Rectal smooth muscle tissue (tissue), 1 donor: Measurements from ENCODE around the gene CD53.

Experiments
- H3K27ac ChIP-seq: one replicate; pipeline ENCODE4 v1.7.0; 2013; ENCODE audit warnings: low read depth, low read length, inconsistent platforms
- H3K27me3 ChIP-seq: one replicate; pipeline ENCODE4 v1.7.0; 2013; ENCODE audit warnings: low read length; ENCODE audit not compliant: control insufficient read depth, insufficient read depth
- H3K36me3 ChIP-seq: one replicate; pipeline ENCODE4 v1.7.0; 2013; ENCODE audit warnings: low read length; ENCODE audit not compliant: control insufficient read depth, insufficient read depth
- H3K4me1 ChIP-seq: one replicate; pipeline ENCODE4 v1.7.0; 2013; ENCODE audit warnings: low read length; ENCODE audit not compliant: control insufficient read depth, insufficient read depth
- H3K4me3 ChIP-seq: one replicate; pipeline ENCODE4 v1.7.0; 2013; ENCODE audit warnings: low read length
- H3K9ac ChIP-seq: one replicate; pipeline ENCODE4 v1.7.0; 2013; ENCODE audit warnings: low read length

CD53 gene

DNA sequence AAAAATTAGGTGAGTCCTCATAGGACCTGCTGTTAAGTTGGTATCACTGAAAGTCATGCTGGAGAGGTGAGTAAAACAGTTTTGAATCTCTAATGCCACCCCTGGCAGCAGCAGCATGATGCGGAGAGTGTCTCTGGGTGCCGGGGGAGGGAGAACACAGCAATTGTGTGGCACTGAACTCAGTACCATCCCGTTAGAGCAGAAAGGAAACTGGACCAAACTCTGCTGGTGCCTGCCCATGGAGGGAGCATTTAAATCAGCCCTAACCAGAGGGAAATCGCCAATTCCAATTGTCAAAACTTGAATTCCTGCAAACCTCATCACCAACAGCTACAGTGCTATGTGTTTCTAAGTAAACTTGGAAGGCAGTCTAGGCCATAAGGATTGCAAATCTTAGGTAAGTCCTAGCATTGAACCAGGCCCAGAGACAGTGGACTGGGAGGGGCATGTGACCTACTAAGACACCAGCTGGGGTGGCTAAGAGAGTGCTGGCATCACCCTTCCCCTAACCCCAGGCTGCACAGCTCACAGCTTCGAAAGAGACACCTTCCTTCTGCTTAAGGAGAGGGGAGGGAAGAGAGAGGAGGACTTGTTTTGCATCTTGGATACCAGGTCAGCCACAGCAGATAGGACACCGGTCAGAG, 30.0 kb downstream of the CD53 start:
- Histone ChIP-seq H3K27ac (no peak overlapping the region), H3K4me3 (no peak overlapping the region), H3K36me3 (no peaks in the 10 kb centered on the region), H3K4me1 (no peaks in the 10 kb centered on the region), H3K9ac (no peak overlapping the region), H3K27me3 (no peaks in the 10 kb centered on the region)

DNA sequence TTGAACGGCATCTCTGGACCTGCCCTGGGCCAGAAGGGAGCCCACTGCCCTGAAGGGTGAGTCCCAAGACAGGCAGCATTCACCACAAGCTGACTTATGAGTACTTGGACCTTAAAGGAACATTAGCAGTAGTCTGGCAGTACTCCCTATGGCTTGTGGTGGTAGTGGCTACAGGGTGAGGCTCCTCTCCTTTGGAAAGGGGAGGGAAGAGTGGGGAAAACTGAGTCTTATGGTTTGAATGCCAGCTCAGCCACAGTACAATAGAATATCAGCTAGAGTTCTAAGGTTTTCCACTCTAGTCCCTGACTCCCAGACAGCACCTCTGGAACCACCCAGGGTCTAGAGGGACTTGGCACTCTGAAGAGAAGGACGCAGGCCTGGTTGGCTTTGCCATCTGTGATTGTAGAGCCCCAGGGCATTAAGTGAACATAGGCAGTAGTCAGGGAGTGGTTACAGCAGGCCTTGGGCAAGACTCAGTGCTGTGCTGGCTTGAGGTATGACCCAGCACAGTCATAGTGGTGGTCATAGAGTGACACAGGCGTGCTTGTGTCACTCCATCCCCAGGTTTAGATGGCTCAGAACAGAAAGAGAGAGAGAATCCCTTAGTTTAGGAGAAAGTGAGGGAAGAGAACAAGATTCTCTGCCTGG, 31.0 kb downstream of the CD53 start:
- Histone ChIP-seq H3K9ac (no peak overlapping the region), H3K4me1 (no peaks in the 10 kb centered on the region), H3K27ac (no peak overlapping the region), H3K27me3 (no peaks in the 10 kb centered on the region), H3K36me3 (no peaks in the 10 kb centered on the region), H3K4me3 (no peak overlapping the region)

- H3K36me3 ChIP-seq, result no peaks in the 10 kb centered on the region
- H3K27ac ChIP-seq, result no peak overlapping the region
- H3K9ac ChIP-seq, result no peak overlapping the region
- H3K4me1 ChIP-seq, result no peaks in the 10 kb centered on the region
- H3K27me3 ChIP-seq, result no peaks in the 10 kb centered on the region
- H3K4me3 ChIP-seq, result no peak overlapping the region
Observed at GRCh38 chr1:110912784-110913183, 39.8 kb downstream of the CD53 start.

DNA sequence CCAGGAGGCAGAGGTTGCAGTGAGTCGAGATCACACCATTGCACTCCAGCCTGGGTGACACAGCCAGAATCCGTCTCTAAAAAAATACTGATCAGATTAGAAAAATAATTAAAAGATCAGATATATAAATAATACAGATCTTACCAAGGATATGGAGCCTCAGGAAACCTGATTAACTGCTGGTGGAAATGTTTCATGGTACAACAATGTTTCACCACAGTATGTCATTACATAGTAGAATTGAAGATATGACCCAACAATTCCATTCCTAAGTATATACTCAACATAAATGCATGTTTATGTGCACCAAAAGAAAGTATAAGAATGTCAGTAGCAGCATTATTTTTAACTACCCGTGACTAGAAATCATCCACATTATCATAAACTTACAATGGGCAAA, 41.7 kb downstream of the CD53 start:
- Histone ChIP-seq H3K4me1 (no peaks in the 10 kb centered on the region), H3K9ac (no peak overlapping the region), H3K4me3 (no peak overlapping the region), H3K27ac (no peak overlapping the region), H3K27me3 (no peaks in the 10 kb centered on the region), H3K36me3 (no peaks in the 10 kb centered on the region)

DNA sequence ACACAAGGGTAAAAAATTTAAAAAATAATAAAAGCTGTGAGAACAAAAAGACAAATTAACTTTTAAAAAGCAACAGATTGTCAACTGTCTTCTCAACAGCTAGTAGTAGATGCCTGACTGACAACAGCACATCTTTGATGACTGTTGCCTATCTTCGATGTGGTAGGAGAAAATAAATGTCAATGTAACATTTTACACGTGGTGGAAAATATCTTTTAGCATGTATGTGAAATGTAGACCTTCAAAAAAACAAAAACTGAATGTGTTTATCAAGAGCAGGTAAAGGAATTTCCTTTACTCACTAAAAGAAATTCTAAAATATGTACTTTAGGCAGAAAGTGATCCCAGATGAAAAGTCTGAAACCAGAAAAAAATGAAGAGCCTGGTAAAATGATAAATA, 42.9 kb downstream of the CD53 start:
- Histone ChIP-seq H3K27me3 (no peaks in the 10 kb centered on the region), H3K4me1 (no peaks in the 10 kb centered on the region), H3K9ac (no peak overlapping the region), H3K36me3 (no peaks in the 10 kb centered on the region), H3K4me3 (no peak overlapping the region), H3K27ac (no peak overlapping the region)

- no peaks in the 10 kb centered on the region for H3K4me1 ChIP-seq
- H3K27me3 ChIP-seq, result no peaks in the 10 kb centered on the region
- no peak overlapping the region for H3K4me3 ChIP-seq
- H3K27ac ChIP-seq, result no peak overlapping the region
- no peak overlapping the region for H3K9ac ChIP-seq
- no peaks in the 10 kb centered on the region for H3K36me3 ChIP-seq
Observed at GRCh38 chr1:110916274-110916668, 43.3 kb downstream of the CD53 start.

GRCh38 chr1:110916669-110917306, 43.8 kb downstream of the CD53 start:
- Histone ChIP-seq H3K27me3 (no peaks in the 10 kb centered on the region), H3K27ac (no peak overlapping the region), H3K36me3 (no peaks in the 10 kb centered on the region), H3K4me3 (no peak overlapping the region), H3K4me1 (no peaks in the 10 kb centered on the region), H3K9ac (no peak overlapping the region)

DNA sequence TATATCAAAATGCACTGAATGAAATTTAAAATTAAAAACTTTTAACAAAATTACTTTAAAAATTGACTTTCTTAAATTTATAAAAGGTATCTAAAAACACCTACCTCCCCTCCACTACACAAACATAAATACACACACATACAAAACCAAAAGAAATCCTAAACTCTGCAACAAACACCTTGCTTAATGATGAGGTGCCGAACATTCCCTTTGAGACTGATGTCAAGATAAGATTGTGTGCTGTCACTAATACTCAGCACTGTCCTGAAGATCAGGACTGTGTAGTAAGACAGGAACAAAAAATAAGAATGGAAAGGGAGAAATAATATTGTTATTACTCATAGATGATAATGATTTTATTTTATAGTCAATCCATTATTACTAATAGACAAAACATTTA, 45.1 kb downstream of the CD53 start:
- no peak overlapping the region for H3K27ac ChIP-seq
- H3K36me3 ChIP-seq, result no peaks in the 10 kb centered on the region
- no peaks in the 10 kb centered on the region for H3K4me1 ChIP-seq
- no peaks in the 10 kb centered on the region for H3K27me3 ChIP-seq
- H3K4me3 ChIP-seq, result no peak overlapping the region
- no peak overlapping the region for H3K9ac ChIP-seq

DNA sequence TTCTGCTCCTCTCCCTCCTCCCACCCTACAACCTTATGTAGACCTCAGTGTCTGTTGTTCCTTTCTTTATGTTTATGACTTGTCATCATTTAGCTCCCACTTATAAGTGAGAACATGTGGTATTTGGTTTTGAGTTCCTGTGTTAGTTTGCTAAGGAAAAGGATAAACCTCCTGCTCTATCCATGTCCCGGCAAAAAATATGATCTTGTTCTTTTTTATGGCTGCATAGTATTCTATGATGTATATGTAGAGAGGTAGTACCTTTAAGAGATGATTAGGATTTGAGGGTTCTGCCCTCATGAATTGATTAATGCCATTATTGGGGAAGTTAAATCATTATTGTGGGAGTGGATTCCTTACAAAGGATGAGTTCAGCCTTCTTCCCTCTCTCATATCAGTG, 49.0 kb downstream of the CD53 start:
- no peaks in the 10 kb centered on the region for H3K27me3 ChIP-seq
- no peak overlapping the region for H3K27ac ChIP-seq
- H3K4me3 ChIP-seq, result no peak overlapping the region
- no peaks in the 10 kb centered on the region for H3K36me3 ChIP-seq
- H3K9ac ChIP-seq, result no peak overlapping the region
- no peaks in the 10 kb centered on the region for H3K4me1 ChIP-seq

DNA sequence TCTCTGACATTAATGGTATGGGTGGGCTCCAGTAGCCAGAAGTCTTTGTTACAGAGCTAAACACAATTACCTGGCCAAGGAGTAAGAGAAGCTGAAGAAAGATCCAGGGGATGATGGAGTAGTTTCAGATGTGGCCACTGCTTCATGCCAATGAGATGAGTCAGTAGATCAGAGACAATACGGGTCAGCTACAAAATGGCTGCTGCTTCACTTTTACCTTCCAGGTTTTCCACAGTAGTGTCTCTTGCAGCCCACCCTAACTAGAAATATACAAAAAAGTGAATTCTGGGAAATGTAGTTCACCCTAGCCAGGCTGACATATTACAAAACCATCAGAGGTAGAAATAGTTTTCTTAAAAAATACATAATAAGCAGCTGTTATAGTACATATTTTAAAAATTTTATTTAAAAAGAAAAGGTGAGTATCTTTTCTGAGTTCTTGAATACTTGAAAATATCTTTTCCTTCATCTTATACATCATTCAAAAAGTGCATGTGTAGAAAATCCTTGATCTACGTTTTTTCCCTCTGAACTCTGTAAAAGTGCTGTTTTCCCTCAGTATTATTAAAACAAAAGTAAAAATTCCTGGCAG, 54.6 kb downstream of the CD53 start:
- no peak overlapping the region for H3K4me3 ChIP-seq
- H3K4me1 ChIP-seq, result no peaks in the 10 kb centered on the region

DNA sequence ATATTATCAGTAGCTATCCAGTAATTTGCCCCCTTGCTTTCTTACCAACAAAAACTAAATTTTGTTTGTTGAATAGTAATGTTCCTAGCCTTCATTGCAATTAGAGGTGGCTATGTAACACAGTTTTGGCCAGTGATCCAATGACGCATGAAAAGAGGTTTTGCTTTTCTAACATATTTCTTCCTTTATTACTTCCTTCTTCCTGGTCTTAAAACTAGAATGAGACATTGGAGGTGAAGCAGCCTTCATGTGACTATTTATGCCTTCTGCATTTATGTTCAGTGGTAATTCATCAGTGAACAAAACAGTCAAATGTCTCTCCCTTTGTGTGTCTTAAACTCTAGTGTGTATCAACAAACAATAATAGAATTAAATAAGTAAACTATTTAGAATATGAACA, 55.2 kb downstream of the CD53 start:
- H3K9ac ChIP-seq, result no peak overlapping the region
- no peaks in the 10 kb centered on the region for H3K36me3 ChIP-seq
- H3K4me1 ChIP-seq, result no peaks in the 10 kb centered on the region
- H3K27ac ChIP-seq, result no peak overlapping the region
- H3K27me3 ChIP-seq, result no peaks in the 10 kb centered on the region
- no peak overlapping the region for H3K4me3 ChIP-seq

More for the DNA sequence above, 54.6 kb downstream of the CD53 start:
- H3K27me3 ChIP-seq, result no peaks in the 10 kb centered on the region
- no peak overlapping the region for H3K9ac ChIP-seq
- no peak overlapping the region for H3K27ac ChIP-seq
- no peaks in the 10 kb centered on the region for H3K36me3 ChIP-seq

- H3K4me3 ChIP-seq, result no peak overlapping the region
- H3K27ac ChIP-seq, result no peak overlapping the region
- no peak overlapping the region for H3K9ac ChIP-seq
- no peaks in the 10 kb centered on the region for H3K4me1 ChIP-seq
- H3K27me3 ChIP-seq, result no peaks in the 10 kb centered on the region
- H3K36me3 ChIP-seq, result no peaks in the 10 kb centered on the region
Observed at GRCh38 chr1:110928904-110929303, 56.0 kb downstream of the CD53 start.
